ENCODE results near the gene LGALS3. TPM values are rescaled to one million over a fixed set of nuclear protein-coding genes. Genes with fewer than 3 reads are reported as not detected.

The LGALS3 gene
- total and polyA plus RNA-seq, 11 donors: 143 to 372 (median 205) TPM

DNA sequence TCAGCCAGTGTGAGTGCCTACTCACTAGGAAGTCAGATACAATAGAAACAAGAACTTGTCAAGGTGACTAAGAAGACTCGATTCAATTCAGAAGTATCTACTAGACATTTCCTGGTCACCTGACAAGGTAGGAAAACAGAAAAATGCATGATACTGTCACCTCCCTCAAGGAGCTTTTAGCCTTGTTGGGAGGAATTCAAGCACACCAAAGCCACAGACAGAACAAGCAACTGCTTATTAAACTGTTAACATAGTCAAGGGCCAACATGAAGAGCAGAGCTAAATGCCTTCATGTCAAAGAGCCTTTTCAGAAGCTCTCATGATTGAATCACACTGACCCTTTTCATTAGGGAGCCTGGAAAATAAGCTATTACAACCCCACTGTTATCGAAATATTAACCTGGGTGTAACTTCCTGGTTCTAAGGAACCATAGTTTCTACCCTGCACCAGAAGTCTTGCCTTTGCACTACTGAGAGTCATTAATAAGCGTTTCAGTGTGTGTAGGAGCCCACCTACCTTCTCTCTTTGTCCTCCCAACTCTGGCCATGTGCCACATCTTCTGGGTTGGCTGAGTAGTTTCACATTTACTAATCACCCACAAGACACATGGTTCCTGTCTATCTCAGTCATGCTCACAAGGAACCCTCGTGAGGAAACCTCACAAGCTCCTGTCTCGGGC, 31.0 kb upstream of the LGALS3 start:
- Histone ChIP-seq H3K9me3 (no peaks in the 10 kb centered on the region), H3K27ac (peak overlapping the region in 10 of 12 donors; percentile 28 to 79 (median 44)), H3K4me1 (peaks cover 9 to 59% (median 30%) of the 10 kb centered on the region in 12 donors), H3K36me3 (no peaks in the 10 kb centered on the region), H3K4me3 (no peak overlapping the region), H3K27me3 (no peaks in the 10 kb centered on the region)
- TF ChIP-seq, protein P1, sequence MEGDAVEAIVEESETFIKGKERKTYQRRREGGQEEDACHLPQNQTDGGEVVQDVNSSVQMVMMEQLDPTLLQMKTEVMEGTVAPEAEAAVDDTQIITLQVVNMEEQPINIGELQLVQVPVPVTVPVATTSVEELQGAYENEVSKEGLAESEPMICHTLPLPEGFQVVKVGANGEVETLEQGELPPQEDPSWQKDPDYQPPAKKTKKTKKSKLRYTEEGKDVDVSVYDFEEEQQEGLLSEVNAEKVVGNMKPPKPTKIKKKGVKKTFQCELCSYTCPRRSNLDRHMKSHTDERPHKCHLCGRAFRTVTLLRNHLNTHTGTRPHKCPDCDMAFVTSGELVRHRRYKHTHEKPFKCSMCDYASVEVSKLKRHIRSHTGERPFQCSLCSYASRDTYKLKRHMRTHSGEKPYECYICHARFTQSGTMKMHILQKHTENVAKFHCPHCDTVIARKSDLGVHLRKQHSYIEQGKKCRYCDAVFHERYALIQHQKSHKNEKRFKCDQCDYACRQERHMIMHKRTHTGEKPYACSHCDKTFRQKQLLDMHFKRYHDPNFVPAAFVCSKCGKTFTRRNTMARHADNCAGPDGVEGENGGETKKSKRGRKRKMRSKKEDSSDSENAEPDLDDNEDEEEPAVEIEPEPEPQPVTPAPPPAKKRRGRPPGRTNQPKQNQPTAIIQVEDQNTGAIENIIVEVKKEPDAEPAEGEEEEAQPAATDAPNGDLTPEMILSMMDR (IDR thresholded peaks at IDR 0.05): no peak
- no peak for TF ChIP-seq POLR2A (IDR thresholded peaks at IDR 0.05)
- ATAC-seq: peak in 1 of 4 donors; percentile 3
- intact Hi-C loops (cut with DNase I): no loop called here
- WGBS, 4 donors: 57 to 63% (median 58%) methylated on average over 5 of the region's 5 CpGs
- DNase-seq: peak in 2 of 5 donors; percentile 37 to 39

DNA sequence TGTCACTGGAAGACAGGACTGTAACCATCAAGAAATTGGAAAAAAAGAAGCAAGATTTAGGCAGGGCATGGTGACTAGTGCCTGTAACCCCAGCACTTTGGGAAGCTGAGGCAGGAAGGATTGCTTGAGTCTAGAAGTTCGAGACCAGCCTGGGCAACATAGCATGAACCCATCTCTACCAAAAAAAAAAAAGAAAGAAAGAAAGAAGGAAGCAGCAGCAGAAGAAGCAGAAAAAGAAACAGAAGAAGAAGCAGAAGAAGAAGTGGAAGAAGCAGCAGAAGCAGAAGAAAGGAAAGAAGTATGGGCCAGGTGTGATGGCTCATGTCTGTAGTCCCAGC, 30.5 kb upstream of the LGALS3 start:
- 93 to 100% (median 98%) methylated on average over 1 of the region's 1 CpG for WGBS, 4 donors
- Histone ChIP-seq H3K36me3 (no peaks in the 10 kb centered on the region), H3K27me3 (no peaks in the 10 kb centered on the region), H3K4me3 (no peak overlapping the region), H3K4me1 (peaks cover 13 to 64% (median 35%) of the 10 kb centered on the region in 12 donors), H3K27ac (peak overlapping the region in 8 of 12 donors; percentile 28 to 79 (median 56)), H3K9me3 (no peaks in the 10 kb centered on the region)
- intact Hi-C loops (cut with DNase I): no loop called here
- TF ChIP-seq, protein P1 (IDR thresholded peaks at IDR 0.05): no peak
- no peak for TF ChIP-seq POLR2A (IDR thresholded peaks at IDR 0.05)
- no peak for ATAC-seq
- no peak for DNase-seq

GRCh38 chr14:55099756-55100155, 29.3 kb upstream of the LGALS3 start:
- Histone ChIP-seq H3K27me3 (no peaks in the 10 kb centered on the region), H3K27ac (peak overlapping the region in 9 of 12 donors; percentile 3 to 79 (median 55)), H3K4me1 (peaks cover 16 to 76% (median 43%) of the 10 kb centered on the region in 12 donors), H3K4me3 (no peak overlapping the region), H3K9me3 (peaks cover 0 to 6% (median 0%) of the 10 kb centered on the region in 12 donors), H3K36me3 (no peaks in the 10 kb centered on the region)
- WGBS, 4 donors: 50 to 66% (median 59%) methylated on average over 2 of the region's 2 CpGs
- TF ChIP-seq, protein P1 (IDR thresholded peaks at IDR 0.05): no peak
- DNase-seq (no peak), ATAC-seq (peak in 1 of 4 donors; percentile 3)
- intact Hi-C loops (cut with DNase I): no loop called here

DNA sequence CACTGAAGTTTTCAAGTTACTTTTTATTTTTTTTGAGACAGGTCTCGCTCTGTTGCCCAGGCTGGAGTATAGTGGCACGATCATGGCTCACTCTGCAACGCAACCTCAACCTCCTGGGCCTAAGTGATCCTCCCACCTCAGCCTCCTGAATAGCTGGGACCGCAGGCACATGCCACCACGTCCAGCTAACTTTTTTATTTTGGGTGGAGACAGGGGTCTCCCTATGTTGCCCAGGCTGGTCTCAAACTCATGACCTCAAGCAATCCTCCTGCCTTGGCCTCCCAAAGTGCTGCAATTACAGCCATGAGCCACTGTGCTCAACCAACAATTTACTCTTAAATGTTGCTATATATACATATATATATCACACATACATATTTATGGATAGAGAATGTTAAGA, 27.4 kb upstream of the LGALS3 start:
- Histone ChIP-seq H3K4me3 (no peak overlapping the region), H3K9me3 (peaks cover 0 to 6% (median 0%) of the 10 kb centered on the region in 12 donors), H3K4me1 (peaks cover 16 to 91% (median 55%) of the 10 kb centered on the region in 12 donors), H3K27ac (peak overlapping the region; percentile 67 to 96 (median 86)), H3K27me3 (no peaks in the 10 kb centered on the region), H3K36me3 (no peaks in the 10 kb centered on the region)
- WGBS, 4 donors: 87 to 89% (median 88%) methylated on average over 5 of the region's 5 CpGs
- intact Hi-C loops (cut with DNase I): loop anchor here in 3 of 10 donors (2.0 kb wide), 2 partner anchors 27 to 29 kb away; partner anchors contain the start of gene LGALS3 (in 2 of the 3)
- ATAC-seq (no peak), DNase-seq (no peak)
- no peak for TF ChIP-seq POLR2A (IDR thresholded peaks at IDR 0.05)
- TF ChIP-seq, protein P1 (IDR thresholded peaks at IDR 0.05): no peak
